ENCODE results near the gene FAM110D.

Gene FAM110D

GRCh38 chr1:26158908-26159742 is at the start of gene FAM110D:
Gene FAM110D (plus strand): TSS chr1:26159079. CDS start chr1:26161292, 2,213 bp downstream.
- DNase-seq (ENCODE audit: low spot score), result no peak

- DNase-seq (ENCODE audit: low spot score), result no peak
Measured at GRCh38 chr1:26109229-26110164, 49.4 kb upstream of the FAM110D start.

GRCh38 chr1:26110731-26111529 is 47.9 kb upstream of the FAM110D start:
- DNase-seq (ENCODE audit: low spot score), result peak; percentile 78

GRCh38 chr1:26111530-26112406 is 47.1 kb upstream of the FAM110D start, which contains the start of gene PDIK1L:
Gene PDIK1L (plus strand): TSS chr1:26111824. CDS start chr1:26114309, 2,485 bp downstream.
- DNase-seq (ENCODE audit: low spot score), result peak; percentile 94

- DNase-seq (ENCODE audit: low spot score), result peak; percentile 34
Measured at GRCh38 chr1:26112407-26112775, 46.5 kb upstream of the FAM110D start.

DNA sequence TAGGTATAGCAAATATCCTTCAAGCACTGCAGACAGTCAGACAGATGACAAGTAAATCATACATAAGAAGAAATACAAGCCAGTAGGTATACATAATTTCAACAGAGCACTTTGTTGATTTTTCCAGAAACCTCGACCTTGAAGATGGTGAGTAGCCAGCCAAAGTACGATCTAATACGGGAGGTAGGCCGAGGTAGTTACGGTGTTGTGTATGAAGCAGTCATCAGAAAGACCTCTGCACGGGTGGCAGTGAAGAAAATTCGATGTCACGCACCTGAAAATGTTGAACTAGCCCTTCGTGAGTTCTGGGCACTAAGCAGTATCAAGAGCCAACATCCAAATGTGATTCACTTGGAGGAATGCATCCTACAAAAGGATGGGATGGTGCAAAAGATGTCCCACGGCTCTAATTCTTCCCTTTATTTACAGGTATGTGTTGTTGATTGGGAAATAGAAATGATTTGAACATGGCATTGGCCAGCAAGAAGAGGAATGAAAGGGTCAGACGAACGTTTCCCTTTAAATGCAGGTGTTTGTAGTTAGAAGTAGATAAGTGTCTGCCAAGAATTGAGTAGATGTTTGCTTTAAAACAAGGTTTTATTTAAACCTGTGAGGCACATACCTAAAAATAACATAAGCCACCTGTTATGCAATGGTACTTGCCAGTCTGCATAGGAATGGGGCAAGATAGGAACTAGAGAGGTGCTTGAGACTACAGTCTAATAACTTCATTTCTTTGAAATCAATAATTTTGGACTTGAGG is 44.5 kb upstream of the FAM110D start:
- DNase-seq (ENCODE audit: low spot score), result no peak

- DNase-seq (ENCODE audit: low spot score), result no peak
Measured at GRCh38 chr1:26119892-26120608, 38.8 kb upstream of the FAM110D start.

DNA sequence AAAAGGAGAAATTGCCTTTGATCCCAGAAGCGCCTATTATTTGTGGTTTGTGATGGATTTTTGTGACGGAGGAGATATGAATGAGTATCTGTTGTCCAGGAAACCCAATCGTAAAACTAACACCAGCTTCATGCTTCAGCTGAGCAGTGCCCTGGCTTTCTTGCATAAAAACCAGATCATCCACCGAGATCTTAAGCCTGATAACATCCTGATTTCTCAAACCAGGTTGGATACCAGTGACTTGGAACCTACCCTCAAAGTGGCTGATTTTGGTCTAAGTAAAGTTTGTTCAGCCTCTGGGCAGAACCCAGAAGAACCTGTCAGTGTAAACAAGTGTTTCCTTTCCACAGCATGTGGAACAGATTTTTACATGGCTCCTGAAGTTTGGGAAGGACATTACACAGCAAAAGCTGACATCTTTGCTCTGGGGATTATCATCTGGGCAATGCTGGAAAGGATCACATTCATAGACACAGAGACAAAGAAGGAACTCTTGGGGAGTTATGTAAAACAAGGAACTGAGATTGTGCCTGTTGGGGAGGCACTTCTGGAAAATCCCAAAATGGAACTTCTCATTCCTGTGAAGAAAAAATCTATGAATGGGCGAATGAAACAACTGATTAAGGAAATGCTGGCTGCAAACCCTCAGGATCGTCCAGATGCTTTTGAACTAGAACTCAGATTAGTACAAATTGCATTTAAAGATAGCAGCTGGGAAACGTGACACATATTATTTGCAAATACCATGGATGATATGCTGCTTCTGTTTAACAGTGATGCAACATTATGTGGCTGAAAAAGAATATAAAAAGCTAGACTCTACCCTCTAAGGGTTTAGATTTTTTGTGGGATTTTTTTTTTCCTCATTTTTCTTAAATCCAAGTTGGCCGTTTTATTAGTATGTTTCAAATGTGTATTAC is 36.8 kb upstream of the FAM110D start:
- DNase-seq (ENCODE audit: low spot score), result peak; percentile 67

DNA sequence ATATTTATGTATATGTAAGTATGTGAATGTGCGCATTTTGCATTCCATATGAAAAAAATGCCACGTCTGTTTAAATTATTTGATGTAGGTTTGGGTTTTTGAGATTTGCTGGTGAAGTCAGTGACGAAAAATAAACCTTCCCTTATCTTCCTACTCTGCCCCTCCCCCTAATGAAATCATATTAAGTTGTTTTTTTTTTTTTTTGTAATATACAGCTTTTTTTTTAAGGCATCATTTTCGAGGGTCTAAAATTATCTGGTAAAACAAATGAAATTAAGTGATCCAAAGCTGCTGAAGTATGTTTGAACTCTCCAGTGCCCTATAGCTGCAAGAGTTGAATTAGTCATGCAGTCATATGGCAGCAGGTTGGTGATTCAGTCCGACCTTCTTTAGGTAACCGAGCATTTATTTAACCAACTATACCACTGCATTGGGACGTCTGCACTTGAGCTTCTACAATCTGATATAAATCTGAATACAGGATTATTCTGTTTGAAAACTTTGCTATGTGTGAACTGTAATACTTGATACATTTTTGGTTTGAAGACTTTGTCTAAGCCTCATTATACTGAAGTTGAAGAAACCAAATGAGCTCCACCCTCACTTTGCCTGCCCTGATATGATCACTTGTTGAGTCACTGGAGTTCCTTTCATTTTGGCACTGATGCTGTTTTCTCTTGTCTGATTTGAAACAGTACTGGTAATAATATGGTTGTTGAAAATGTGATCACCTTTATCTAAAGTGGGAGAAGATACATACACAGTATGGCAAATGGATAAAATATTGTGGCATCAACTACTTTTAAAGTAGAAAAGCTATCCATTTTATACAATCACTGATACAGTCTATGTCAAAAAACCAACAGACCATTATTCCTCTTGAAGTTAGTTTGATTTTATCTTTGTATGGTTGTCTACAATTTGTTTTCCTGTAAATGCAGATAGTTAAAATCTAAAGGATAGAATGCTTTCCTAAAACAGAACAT is 35.6 kb upstream of the FAM110D start:
- DNase-seq (ENCODE audit: low spot score), result peak; percentile 85

DNA sequence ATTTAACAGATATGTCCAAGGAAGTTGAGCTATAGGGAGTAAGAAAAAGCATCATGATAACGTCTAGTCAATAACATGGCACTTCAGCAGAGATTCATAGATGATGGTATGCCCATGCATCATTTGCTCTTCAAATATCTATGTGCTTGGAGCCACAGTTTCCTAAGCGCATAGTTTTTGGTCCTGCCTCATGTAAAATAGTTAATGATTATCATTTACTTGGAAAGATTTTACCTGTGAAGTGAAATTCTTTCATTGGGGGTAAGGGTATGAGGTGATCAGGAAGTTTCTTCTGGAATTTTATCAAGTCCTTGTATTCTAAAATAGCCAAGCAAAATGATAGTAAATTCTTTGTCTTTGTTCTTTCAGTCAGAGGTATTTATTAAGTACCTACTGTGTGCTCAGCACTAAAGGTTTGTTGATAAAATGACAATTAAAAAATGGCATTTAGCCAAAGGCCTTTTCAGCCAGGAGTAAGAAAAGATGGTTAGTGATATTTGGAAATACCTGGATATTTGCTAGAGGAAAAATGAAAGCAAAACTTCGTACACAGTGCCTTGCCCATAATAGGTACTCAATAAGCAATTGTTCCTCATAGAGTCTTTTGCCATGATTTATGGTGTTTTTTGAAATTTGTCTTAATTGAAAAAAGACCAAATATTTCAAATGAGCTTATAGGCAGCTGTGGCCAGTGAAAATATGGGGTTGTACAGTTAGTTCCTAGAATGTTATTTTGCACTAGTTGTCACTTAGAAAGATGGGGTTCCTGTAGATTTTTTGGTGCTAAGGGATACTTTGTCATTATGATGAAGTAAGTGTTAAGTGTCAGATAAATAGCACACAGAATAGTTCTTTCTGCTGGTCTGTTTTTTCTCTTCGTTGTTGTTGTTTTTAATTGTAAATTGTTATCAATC is 34.2 kb upstream of the FAM110D start:
- DNase-seq (ENCODE audit: low spot score), result peak; percentile 40

GRCh38 chr1:26125382-26125781 is 33.5 kb upstream of the FAM110D start:
- DNase-seq (ENCODE audit: low spot score), result peak; percentile 52

GRCh38 chr1:26125946-26126320 is 32.9 kb upstream of the FAM110D start:
- DNase-seq (ENCODE audit: low spot score), result no peak

DNA sequence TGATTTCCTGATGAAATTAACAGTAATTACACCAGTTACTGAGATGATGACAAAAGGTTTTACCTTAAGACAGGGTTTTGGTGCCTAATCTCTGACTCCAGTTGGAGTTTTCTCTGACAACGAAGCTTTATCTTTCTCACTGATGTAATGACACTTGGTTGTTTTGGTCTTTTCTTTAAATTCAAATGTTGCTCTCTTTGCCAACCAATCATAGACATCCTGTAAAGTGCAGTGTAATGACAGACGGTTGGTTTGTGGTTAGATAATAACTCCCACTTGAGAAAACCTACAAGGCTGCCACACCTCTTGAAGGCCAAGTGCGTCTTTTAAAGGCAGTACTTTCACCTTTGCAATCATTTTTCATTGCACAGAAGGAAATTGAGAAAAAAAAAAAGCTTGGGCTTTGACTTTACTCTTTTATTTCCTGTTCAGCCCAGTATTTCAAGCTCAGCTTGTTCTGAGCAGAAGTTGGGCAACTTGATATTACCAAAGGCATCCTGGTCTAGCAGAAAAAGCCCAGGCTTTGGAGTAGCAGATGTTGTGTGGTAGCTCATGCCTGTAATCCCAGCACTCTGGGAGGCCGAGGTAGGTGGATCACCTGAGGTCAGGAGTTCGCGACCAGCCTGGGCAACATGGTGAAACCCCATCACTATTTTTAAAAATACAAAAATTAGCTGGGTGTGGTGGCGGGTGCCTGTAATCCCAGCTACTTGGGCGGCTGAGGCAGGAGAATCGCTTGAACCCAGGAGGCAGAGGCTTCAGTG is 32.4 kb upstream of the FAM110D start:
- DNase-seq (ENCODE audit: low spot score), result peak; percentile 95

GRCh38 chr1:26127235-26128163 is 31.4 kb upstream of the FAM110D start:
- peak; percentile 62 for DNase-seq (ENCODE audit: low spot score)
